ENCODE data around the gene DNAH8.

DNAH8 gene

GRCh38 chr6:39079197-39080125 is 364.4 kb downstream of the DNAH8 start:
- no peak for DNase-seq
